ENCODE data around the gene LASP1NB.
"Not testable (repeated sequence)": the region's sequence is repeated elsewhere in the genome, so short reads cannot be mapped to it uniquely, and the experiment has no call there.

LASP1NB gene

DNA sequence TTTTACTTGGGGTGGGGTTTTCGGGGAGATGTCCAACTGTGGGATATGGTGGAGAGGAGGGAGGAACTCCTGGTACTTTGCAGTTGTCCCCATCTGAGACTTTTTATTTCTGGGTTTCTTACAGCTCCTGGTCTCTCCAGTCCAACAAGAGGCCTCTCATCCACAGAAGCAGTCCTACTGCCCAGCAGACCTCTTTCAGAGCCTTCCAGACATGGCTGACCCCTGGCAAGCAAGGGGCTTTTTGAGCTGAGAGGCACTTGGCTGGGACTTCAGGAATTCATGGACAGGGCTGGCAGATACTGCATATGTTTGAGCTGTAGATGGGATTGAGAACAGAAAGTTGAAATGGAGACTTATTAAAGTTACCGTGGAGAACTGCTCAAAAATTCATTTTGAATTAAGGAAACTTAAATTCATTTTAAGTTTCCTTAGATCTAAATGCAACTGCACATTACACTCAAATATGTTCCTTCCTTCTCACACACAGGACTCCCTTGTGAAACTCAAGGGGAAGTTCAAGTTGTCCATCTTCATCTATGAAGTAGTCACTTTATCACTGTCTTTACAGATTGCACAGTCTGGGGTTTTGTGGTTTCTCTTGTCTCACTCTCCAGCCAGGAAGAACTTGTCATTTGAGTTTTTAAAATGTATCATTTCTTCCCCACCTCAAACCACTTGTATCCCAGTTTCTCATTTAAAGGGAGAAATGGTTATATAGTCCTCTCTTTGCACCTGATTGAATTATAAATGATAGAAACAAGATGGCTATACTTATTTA lies 1.1 kb downstream of the LASP1NB start:
- TF ChIP-seq CTCF (IDR thresholded peaks at IDR 0.05) = no peak
- Histone ChIP-seq H3K4me3 (ENCODE audit: low read depth, low read length) (no peak overlapping the region), H3K9ac (no peak overlapping the region), H3K4me1 (no peaks in the 10 kb centered on the region), H2AFZ (no peak overlapping the region), H3K27ac (no peak overlapping the region), H3K79me2 (no peaks in the 10 kb centered on the region), H3K4me2 (ENCODE audit: low read length) (no peak overlapping the region), H3K27me3 (ENCODE audit: control insufficient read depth, insufficient read depth, low read length) (no peaks in the 10 kb centered on the region), H3K9me3 (ENCODE audit: control insufficient read depth, low read length) (no peaks in the 10 kb centered on the region), H3K36me3 (ENCODE audit: control insufficient read depth, insufficient read depth, low read length) (no peaks in the 10 kb centered on the region)

DNA sequence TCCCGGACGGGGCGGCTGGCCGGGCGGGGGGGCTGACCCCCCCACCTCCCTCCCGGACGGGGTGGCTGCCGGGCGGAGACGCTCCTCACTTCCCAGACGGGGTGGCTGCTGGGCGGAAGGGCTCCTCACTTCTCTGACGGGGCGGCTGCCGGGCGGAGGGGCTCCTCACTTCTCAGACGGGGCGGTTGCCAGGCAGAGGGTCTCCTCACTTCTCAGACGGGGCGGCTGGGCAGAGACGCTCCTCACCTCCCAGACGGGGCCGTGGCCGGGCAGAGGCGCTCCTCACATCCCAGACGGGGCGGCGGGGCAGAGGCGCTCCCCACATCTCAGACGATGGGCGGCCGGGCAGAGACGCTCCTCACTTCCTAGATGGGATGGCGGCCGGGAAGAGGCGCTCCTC lies 5.4 kb downstream of the LASP1NB start:
- H3K79me2 ChIP-seq; H3K9me3 ChIP-seq (ENCODE audit: control insufficient read depth, low read length); H3K27me3 ChIP-seq (ENCODE audit: control insufficient read depth, insufficient read depth, low read length); H3K27ac ChIP-seq; H2AFZ ChIP-seq; H3K4me2 ChIP-seq (ENCODE audit: low read length); H3K36me3 ChIP-seq (ENCODE audit: control insufficient read depth, insufficient read depth, low read length); H3K4me3 ChIP-seq (ENCODE audit: low read depth, low read length); H3K4me1 ChIP-seq; H3K9ac ChIP-seq: not testable (repeated sequence)

- H3K36me3 ChIP-seq (ENCODE audit: control insufficient read depth, insufficient read depth, low read length); H3K79me2 ChIP-seq; H3K4me1 ChIP-seq; H3K9me3 ChIP-seq (ENCODE audit: control insufficient read depth, low read length); H3K4me2 ChIP-seq (ENCODE audit: low read length); H2AFZ ChIP-seq; H3K27ac ChIP-seq; H3K9ac ChIP-seq; H3K4me3 ChIP-seq (ENCODE audit: low read depth, low read length); H3K27me3 ChIP-seq (ENCODE audit: control insufficient read depth, insufficient read depth, low read length): not testable (repeated sequence)
Observed at GRCh38 chr17:38933962-38934361, 8.5 kb downstream of the LASP1NB start.

- Histone ChIP-seq H3K27me3 (ENCODE audit: control insufficient read depth, insufficient read depth, low read length) (no peaks in the 10 kb centered on the region), H3K4me3 (ENCODE audit: low read depth, low read length) (no peak overlapping the region), H3K4me1 (no peaks in the 10 kb centered on the region), H3K36me3 (ENCODE audit: control insufficient read depth, insufficient read depth, low read length) (no peaks in the 10 kb centered on the region), H3K27ac (no peak overlapping the region), H3K4me2 (ENCODE audit: low read length) (no peak overlapping the region), H3K9ac (no peak overlapping the region), H2AFZ (no peak overlapping the region), H3K9me3 (ENCODE audit: control insufficient read depth, low read length) (no peaks in the 10 kb centered on the region), H3K79me2 (no peaks in the 10 kb centered on the region)
- TF ChIP-seq CTCF (IDR thresholded peaks at IDR 0.05) = no peak
Observed at GRCh38 chr17:38939987-38940386, 14.6 kb downstream of the LASP1NB start.

DNA sequence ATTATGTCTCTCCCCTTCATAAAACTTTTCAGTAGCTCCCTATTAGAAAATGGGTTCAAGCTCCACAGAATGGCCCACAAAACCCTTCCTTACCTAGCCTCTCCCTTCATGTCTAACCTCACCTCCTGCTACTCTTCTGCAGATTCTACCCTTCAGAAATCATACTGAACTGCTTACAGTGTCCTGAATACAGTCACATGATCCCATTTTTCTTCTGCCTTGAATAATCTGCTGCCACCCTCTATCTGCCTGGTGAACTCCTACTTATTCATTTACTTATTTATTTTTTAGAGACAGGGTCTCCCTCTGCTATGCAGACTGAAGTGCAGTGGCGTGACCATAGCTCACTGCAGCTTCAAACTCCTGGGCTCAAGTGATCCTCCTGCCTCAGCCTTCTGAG lies 15.0 kb downstream of the LASP1NB start:
- no peaks in the 10 kb centered on the region for H3K27me3 ChIP-seq (ENCODE audit: control insufficient read depth, insufficient read depth, low read length)
- no peaks in the 10 kb centered on the region for H3K4me1 ChIP-seq
- H3K9ac ChIP-seq = no peak overlapping the region
- no peaks in the 10 kb centered on the region for H3K36me3 ChIP-seq (ENCODE audit: control insufficient read depth, insufficient read depth, low read length)
- H2AFZ ChIP-seq = no peak overlapping the region
- H3K4me2 ChIP-seq (ENCODE audit: low read length) = no peak overlapping the region
- H3K27ac ChIP-seq = no peak overlapping the region
- H3K9me3 ChIP-seq (ENCODE audit: control insufficient read depth, low read length) = no peaks in the 10 kb centered on the region
- no peak for TF ChIP-seq CTCF (IDR thresholded peaks at IDR 0.05)
- H3K4me3 ChIP-seq (ENCODE audit: low read depth, low read length) = no peak overlapping the region
- no peaks in the 10 kb centered on the region for H3K79me2 ChIP-seq
